GM23338 (cell line): Measurements from ENCODE around the gene GP5. TPM values are rescaled to one million over a fixed set of nuclear protein-coding genes. Genes with fewer than 3 reads are reported as not detected.

Experiments
- ATAC-seq: fragments of 200-7000 bp; cut with Tn5 transposase; 3 replicates; pipeline ENCODE4 v1.9.1; 2020
- DNase-seq: peaks from one replicate; pipeline ENCODE4 v3.0.0-alpha.2; 2015; ENCODE audit warnings: low spot score
- H2AFZ ChIP-seq: fragments of 200-600 bp; sonication (generic); 2 replicates; pipeline ENCODE4 v1.8.0; 2016; ENCODE audit warnings: antibody characterized with exemption, mild to moderate bottlenecking, moderate library complexity
- H3F3A ChIP-seq: fragments of 200-600 bp; sonication (generic); replicated peaks from 2 replicates; pipeline ENCODE4 v1.8.0; 2017; ENCODE audit warnings: antibody characterized with exemption, mixed run types, low read depth
- H3K27ac ChIP-seq: fragments of 200-600 bp; sonication (generic); 2 replicates; pipeline ENCODE4 v1.6.1; 2016; ENCODE audit warnings: low read depth
- H3K27me3 ChIP-seq: fragments of 200-600 bp; sonication (generic); 2 replicates; pipeline ENCODE4 v1.8.0; 2016; ENCODE audit warnings: mild to moderate bottlenecking, mixed run types, moderate library complexity; ENCODE audit not compliant: insufficient read depth
- H3K36me3 ChIP-seq: fragments of 200-600 bp; sonication (generic); 2 replicates; pipeline ENCODE4 v1.8.0; 2016; ENCODE audit warnings: mild to moderate bottlenecking; ENCODE audit not compliant: insufficient read depth
- H3K4me1 ChIP-seq: fragments of 200-600 bp; sonication (generic); 2 replicates; pipeline ENCODE4 v1.8.0; 2016; ENCODE audit warnings: mild to moderate bottlenecking, moderate library complexity; ENCODE audit not compliant: insufficient read depth
- H3K4me2 ChIP-seq: fragments of 200-600 bp; sonication (generic); 2 replicates; pipeline ENCODE4 v1.7.1; 2017; ENCODE audit warnings: mixed run types
- H3K4me3 ChIP-seq: fragments of 200-600 bp; sonication (generic); 2 replicates; pipeline ENCODE4 v1.6.1; 2016; ENCODE audit warnings: mixed run types
- H3K79me2 ChIP-seq: fragments of 200-600 bp; sonication (generic); replicated peaks from 2 replicates; pipeline ENCODE4 v1.8.0; 2017; ENCODE audit warnings: mild to moderate bottlenecking; ENCODE audit not compliant: insufficient read depth
- H3K9me2 ChIP-seq: fragments of 200-600 bp; sonication (generic); 2 replicates; pipeline ENCODE4 v1.8.0; 2017; ENCODE audit not compliant: insufficient read depth
- H4K20me1 ChIP-seq: fragments of 200-600 bp; sonication (generic); replicated peaks from 2 replicates; pipeline ENCODE4 v1.8.0; 2017; ENCODE audit warnings: mild to moderate bottlenecking; ENCODE audit not compliant: insufficient read depth
- H3K27ac Mint-ChIP-seq: 2 replicates; pipeline ENCODE4 v1.8.0; 2020; ENCODE audit warnings: inconsistent platforms, mild to moderate bottlenecking, moderate library complexity, mixed read lengths
- H3K27me3 Mint-ChIP-seq: 3 replicates; pipeline ENCODE4 v1.8.0; 2022; ENCODE audit warnings: low read depth, mild to moderate bottlenecking, moderate library complexity, mixed read lengths, inconsistent platforms; ENCODE audit not compliant: insufficient read depth, poor library complexity
- H3K36me3 Mint-ChIP-seq: 3 replicates; pipeline ENCODE4 v1.8.0; 2021; ENCODE audit warnings: low read depth, mild to moderate bottlenecking, inconsistent platforms, moderate library complexity, mixed read lengths
- H3K4me1 Mint-ChIP-seq: 3 replicates; pipeline ENCODE4 v1.8.0; 2020; ENCODE audit warnings: mild to moderate bottlenecking, inconsistent platforms, mixed read lengths
- H3K4me3 Mint-ChIP-seq: 3 replicates; pipeline ENCODE4 v1.8.0; 2021; ENCODE audit warnings: moderate library complexity, mild to moderate bottlenecking, inconsistent platforms, mixed read lengths
- H3K9me3 Mint-ChIP-seq: 3 replicates; pipeline ENCODE4 v1.8.0; 2020; ENCODE audit warnings: moderate library complexity, mild to moderate bottlenecking, inconsistent platforms, mixed read lengths
- CREB1 ChIP-seq: fragments of 250-450 bp; sonication (Bioruptor Pico); IDR thresholded peaks from 2 replicates; pipeline ENCODE4 v1.5.0; 2020; ENCODE audit warnings: low read depth, mild to moderate bottlenecking, moderate library complexity
- EZH2 ChIP-seq: fragments of 200-600 bp; sonication (generic); IDR thresholded peaks from one replicate; pipeline ENCODE4 v1.8.0; 2017; ENCODE audit warnings: antibody characterized with exemption, mild to moderate bottlenecking, low read depth; ENCODE audit not compliant: unreplicated experiment
- EZH2phosphoT487 ChIP-seq: fragments of 200-600 bp; sonication (generic); IDR thresholded peaks from one replicate; pipeline ENCODE4 v1.8.1; 2018; ENCODE audit warnings: antibody characterized with exemption; ENCODE audit not compliant: unreplicated experiment
- JUNB ChIP-seq: IDR thresholded peaks from one replicate; pipeline ENCODE4 v1.6.1; 2016; ENCODE audit warnings: antibody characterized with exemption; ENCODE audit not compliant: unreplicated experiment
- POLR2AphosphoS5 ChIP-seq: IDR thresholded peaks from 2 replicates; pipeline ENCODE4 v1.6.1; 2016; ENCODE audit warnings: antibody characterized with exemption, low read depth
- STAT1 ChIP-seq: IDR thresholded peaks from one replicate; pipeline ENCODE4 v1.6.1; 2016; ENCODE audit warnings: antibody characterized with exemption; ENCODE audit not compliant: unreplicated experiment
- ZNF114 ChIP-seq: fragments of 250-450 bp; sonication (Bioruptor Pico); IDR thresholded peaks from 2 replicates; pipeline ENCODE4 v1.5.0; 2020; ENCODE audit warnings: mild to moderate bottlenecking, moderate library complexity
- ZNF331 ChIP-seq: fragments of 250-450 bp; sonication (Bioruptor Pico); IDR thresholded peaks from 2 replicates; pipeline ENCODE4 v1.5.0; 2020; ENCODE audit warnings: low read depth, mild to moderate bottlenecking, moderate library complexity
- polyA plus RNA-seq: library from polyadenylated mRNA; unstranded; fragments of >200 nt; fragmentation: Nextera tagmentation; extraction: Ambion mirVana; gene quantifications from 2 replicates; pipeline ENCODE4 v1.2.1, GENCODE V29; 2016
- total RNA-seq: library from RNA; depleted of rRNA; stranded (reverse); fragments of >200 nt; shearing (Covaris generic); gene quantifications from 2 replicates; pipeline ENCODE4 v1.2.3, GENCODE V29; 2014
- TF ChIP-seq, protein P1 (sequence below), 2 experiments: fragments of 200-600 bp in 1 of 2; sonication (generic) in 1 of 2; conservative IDR thresholded peaks; 2 replicates each; pipeline versions ENCODE4 v1.5.1 to v1.6.1; 2016 to 2017; ENCODE audit warnings: antibody characterized with exemption in 2 of 2, low read depth in 2 of 2, mild to moderate bottlenecking in 2 of 2, moderate library complexity in 1 of 2
- TF ChIP-seq, protein P2 (sequence below): IDR thresholded peaks from one replicate; pipeline ENCODE4 v1.6.1; 2018; ENCODE audit warnings: antibody characterized with exemption; ENCODE audit not compliant: unreplicated experiment
- TF ChIP-seq, protein P3 (sequence below): IDR thresholded peaks from 2 replicates; pipeline ENCODE4 v1.6.1; 2016; ENCODE audit warnings: antibody characterized with exemption
- TF ChIP-seq, protein P4 (sequence below): fragments of 250-450 bp; sonication (Bioruptor Pico); IDR thresholded peaks from 2 replicates; pipeline ENCODE4 v1.5.0; 2020; ENCODE audit warnings: mild to moderate bottlenecking, moderate library complexity

The GP5 gene
- total and polyA plus RNA-seq, 2 experiments from 2014 or later, result 0.07 to 0.15 TPM

DNA sequence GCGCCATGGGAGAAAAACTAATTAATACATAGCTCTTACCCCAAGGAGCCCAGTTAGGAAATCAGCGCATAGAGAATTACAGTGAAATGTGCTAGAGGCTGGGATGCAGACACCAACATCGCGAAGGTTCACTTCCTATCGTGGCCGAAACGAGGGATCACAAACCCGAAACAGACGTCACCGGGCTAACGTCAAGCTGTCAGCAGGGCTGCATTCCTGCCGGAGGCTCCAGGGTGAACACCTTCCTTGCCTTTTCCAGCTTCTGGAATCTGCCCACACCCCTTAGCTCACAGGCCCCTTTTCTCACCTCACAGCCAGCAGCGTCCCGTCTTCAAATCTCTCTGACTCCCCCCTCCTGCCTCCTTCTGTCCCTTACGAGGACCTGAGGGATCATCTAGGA lies 13.0 kb downstream of the GP5 start:
- Histone ChIP-seq H3K79me2 (no peaks in the 10 kb centered on the region), H3K4me3 (no peak overlapping the region), H3K4me1 (peaks cover 4% of the 10 kb centered on the region; the same call in 1 of the 2 replicates), H3K9me2 (no peaks in the 10 kb centered on the region), H3K27ac (no peak overlapping the region), H3K27me3 (no peaks in the 10 kb centered on the region), H4K20me1 (no peaks in the 10 kb centered on the region), H3K36me3 (no peaks in the 10 kb centered on the region), H2AFZ (peak overlapping the region; percentile 81; the same call in 1 of the 2 replicates), H3F3A (no peaks in the 10 kb centered on the region), H3K4me2 (no peak overlapping the region)
- peaks cover 7% of the 10 kb centered on the region; the same call in 2 of the 3 replicates for H3K9me3 Mint-ChIP-seq
- H3K27me3 Mint-ChIP-seq, result peaks cover 8% of the 10 kb centered on the region
- ATAC-seq (no peak), DNase-seq (no peak)
- peaks cover 21% of the 10 kb centered on the region for H3K4me1 Mint-ChIP-seq
- no peak for TF ChIP-seq ZNF331
- TF ChIP-seq POLR2AphosphoS5, result no peak
- no peak for TF ChIP-seq CREB1 (CRISPR knock-in tag)
- TF ChIP-seq, protein P1, sequence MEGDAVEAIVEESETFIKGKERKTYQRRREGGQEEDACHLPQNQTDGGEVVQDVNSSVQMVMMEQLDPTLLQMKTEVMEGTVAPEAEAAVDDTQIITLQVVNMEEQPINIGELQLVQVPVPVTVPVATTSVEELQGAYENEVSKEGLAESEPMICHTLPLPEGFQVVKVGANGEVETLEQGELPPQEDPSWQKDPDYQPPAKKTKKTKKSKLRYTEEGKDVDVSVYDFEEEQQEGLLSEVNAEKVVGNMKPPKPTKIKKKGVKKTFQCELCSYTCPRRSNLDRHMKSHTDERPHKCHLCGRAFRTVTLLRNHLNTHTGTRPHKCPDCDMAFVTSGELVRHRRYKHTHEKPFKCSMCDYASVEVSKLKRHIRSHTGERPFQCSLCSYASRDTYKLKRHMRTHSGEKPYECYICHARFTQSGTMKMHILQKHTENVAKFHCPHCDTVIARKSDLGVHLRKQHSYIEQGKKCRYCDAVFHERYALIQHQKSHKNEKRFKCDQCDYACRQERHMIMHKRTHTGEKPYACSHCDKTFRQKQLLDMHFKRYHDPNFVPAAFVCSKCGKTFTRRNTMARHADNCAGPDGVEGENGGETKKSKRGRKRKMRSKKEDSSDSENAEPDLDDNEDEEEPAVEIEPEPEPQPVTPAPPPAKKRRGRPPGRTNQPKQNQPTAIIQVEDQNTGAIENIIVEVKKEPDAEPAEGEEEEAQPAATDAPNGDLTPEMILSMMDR (conservative IDR thresholded peaks at IDR 0.05; ENCODE audit: low read depth in 2 of 2), result no peak
- no peak for TF ChIP-seq EZH2phosphoT487
- no peak for TF ChIP-seq ZNF114 (CRISPR knock-in tag)
- TF ChIP-seq EZH2, result no peak
- TF ChIP-seq, protein P2, sequence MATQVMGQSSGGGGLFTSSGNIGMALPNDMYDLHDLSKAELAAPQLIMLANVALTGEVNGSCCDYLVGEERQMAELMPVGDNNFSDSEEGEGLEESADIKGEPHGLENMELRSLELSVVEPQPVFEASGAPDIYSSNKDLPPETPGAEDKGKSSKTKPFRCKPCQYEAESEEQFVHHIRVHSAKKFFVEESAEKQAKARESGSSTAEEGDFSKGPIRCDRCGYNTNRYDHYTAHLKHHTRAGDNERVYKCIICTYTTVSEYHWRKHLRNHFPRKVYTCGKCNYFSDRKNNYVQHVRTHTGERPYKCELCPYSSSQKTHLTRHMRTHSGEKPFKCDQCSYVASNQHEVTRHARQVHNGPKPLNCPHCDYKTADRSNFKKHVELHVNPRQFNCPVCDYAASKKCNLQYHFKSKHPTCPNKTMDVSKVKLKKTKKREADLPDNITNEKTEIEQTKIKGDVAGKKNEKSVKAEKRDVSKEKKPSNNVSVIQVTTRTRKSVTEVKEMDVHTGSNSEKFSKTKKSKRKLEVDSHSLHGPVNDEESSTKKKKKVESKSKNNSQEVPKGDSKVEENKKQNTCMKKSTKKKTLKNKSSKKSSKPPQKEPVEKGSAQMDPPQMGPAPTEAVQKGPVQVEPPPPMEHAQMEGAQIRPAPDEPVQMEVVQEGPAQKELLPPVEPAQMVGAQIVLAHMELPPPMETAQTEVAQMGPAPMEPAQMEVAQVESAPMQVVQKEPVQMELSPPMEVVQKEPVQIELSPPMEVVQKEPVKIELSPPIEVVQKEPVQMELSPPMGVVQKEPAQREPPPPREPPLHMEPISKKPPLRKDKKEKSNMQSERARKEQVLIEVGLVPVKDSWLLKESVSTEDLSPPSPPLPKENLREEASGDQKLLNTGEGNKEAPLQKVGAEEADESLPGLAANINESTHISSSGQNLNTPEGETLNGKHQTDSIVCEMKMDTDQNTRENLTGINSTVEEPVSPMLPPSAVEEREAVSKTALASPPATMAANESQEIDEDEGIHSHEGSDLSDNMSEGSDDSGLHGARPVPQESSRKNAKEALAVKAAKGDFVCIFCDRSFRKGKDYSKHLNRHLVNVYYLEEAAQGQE, result no peak
- no peak for TF ChIP-seq STAT1
- TF ChIP-seq JUNB, result no peak
- TF ChIP-seq, protein P3, sequence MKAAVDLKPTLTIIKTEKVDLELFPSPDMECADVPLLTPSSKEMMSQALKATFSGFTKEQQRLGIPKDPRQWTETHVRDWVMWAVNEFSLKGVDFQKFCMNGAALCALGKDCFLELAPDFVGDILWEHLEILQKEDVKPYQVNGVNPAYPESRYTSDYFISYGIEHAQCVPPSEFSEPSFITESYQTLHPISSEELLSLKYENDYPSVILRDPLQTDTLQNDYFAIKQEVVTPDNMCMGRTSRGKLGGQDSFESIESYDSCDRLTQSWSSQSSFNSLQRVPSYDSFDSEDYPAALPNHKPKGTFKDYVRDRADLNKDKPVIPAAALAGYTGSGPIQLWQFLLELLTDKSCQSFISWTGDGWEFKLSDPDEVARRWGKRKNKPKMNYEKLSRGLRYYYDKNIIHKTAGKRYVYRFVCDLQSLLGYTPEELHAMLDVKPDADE, result no peak
- TF ChIP-seq, protein P4, sequence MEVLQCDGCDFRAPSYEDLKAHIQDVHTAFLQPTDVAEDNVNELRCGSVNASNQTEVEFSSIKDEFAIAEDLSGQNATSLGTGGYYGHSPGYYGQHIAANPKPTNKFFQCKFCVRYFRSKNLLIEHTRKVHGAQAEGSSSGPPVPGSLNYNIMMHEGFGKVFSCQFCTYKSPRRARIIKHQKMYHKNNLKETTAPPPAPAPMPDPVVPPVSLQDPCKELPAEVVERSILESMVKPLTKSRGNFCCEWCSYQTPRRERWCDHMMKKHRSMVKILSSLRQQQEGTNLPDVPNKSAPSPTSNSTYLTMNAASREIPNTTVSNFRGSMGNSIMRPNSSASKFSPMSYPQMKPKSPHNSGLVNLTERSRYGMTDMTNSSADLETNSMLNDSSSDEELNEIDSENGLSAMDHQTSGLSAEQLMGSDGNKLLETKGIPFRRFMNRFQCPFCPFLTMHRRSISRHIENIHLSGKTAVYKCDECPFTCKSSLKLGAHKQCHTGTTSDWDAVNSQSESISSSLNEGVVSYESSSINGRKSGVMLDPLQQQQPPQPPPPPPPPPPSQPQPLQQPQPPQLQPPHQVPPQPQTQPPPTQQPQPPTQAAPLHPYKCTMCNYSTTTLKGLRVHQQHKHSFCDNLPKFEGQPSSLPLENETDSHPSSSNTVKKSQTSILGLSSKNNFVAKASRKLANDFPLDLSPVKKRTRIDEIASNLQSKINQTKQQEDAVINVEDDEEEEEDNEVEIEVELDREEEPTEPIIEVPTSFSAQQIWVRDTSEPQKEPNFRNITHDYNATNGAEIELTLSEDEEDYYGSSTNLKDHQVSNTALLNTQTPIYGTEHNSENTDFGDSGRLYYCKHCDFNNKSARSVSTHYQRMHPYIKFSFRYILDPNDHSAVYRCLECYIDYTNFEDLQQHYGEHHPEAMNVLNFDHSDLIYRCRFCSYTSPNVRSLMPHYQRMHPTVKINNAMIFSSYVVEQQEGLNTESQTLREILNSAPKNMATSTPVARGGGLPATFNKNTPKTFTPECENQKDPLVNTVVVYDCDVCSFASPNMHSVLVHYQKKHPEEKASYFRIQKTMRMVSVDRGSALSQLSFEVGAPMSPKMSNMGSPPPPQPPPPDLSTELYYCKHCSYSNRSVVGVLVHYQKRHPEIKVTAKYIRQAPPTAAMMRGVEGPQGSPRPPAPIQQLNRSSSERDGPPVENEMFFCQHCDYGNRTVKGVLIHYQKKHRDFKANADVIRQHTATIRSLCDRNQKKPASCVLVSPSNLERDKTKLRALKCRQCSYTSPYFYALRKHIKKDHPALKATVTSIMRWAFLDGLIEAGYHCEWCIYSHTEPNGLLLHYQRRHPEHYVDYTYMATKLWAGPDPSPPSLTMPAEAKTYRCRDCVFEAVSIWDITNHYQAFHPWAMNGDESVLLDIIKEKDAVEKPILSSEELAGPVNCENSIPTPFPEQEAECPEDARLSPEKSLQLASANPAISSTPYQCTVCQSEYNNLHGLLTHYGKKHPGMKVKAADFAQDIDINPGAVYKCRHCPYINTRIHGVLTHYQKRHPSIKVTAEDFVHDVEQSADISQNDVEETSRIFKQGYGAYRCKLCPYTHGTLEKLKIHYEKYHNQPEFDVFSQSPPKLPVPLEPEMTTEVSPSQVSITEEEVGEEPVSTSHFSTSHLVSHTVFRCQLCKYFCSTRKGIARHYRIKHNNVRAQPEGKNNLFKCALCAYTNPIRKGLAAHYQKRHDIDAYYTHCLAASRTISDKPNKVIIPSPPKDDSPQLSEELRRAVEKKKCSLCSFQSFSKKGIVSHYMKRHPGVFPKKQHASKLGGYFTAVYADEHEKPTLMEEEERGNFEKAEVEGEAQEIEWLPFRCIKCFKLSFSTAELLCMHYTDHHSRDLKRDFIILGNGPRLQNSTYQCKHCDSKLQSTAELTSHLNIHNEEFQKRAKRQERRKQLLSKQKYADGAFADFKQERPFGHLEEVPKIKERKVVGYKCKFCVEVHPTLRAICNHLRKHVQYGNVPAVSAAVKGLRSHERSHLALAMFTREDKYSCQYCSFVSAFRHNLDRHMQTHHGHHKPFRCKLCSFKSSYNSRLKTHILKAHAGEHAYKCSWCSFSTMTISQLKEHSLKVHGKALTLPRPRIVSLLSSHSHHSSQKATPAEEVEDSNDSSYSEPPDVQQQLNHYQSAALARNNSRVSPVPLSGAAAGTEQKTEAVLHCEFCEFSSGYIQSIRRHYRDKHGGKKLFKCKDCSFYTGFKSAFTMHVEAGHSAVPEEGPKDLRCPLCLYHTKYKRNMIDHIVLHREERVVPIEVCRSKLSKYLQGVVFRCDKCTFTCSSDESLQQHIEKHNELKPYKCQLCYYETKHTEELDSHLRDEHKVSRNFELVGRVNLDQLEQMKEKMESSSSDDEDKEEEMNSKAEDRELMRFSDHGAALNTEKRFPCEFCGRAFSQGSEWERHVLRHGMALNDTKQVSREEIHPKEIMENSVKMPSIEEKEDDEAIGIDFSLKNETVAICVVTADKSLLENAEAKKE (CRISPR knock-in tag), result no peak
- no peak overlapping the region for H3K27ac Mint-ChIP-seq
- no peaks in the 10 kb centered on the region for H3K36me3 Mint-ChIP-seq
- no peak overlapping the region for H3K4me3 Mint-ChIP-seq
